ENCODE results near the gene DHRS4L2. TPM values are rescaled to one million over a fixed set of nuclear protein-coding genes. Genes with fewer than 3 reads are reported as not detected.
"Not testable (repeated sequence)": the region's sequence is repeated elsewhere in the genome, so short reads cannot be mapped to it uniquely, and the experiment has no call there.

Gene DHRS4L2
- total and polyA plus RNA-seq, 2 of the 4 experiments (the other 2 are of a cell fraction), result 11.1 to 19.6 TPM

DNA sequence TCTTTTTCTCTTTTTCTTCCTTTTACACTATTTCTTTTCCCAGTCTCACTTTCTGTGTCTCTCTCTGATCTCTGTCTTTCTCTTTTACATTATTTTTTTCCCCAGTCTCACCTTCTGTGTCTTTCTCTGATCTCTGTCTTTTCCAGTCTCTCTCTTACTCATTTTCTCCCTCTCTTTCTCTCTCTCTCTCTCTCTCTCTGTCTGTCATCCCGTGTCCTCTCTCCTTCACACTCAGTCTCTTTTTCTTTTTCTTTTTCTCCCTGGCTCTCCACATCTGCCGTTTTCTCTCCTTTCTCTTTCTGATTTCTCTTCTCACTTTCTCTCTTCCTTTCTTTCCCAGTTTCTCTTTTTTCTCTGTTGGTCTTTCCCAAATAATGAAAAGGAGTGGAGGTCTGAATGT, 22.3 kb downstream of the DHRS4L2 start:
- H3K4ac ChIP-seq (ENCODE audit: low read depth, low read length), result no peak overlapping the region
- ChIA-PET POLR2A (ENCODE audit: unreplicated experiment) (no interaction called here), CTCF (no interaction called here)
- H3K4me1 ChIP-seq (ENCODE audit: control insufficient read depth, insufficient read depth, low read length), result peaks cover 2% of the 10 kb centered on the region; the same call in 1 of the 2 replicates
- H2BK5ac ChIP-seq (ENCODE audit: low read depth, low read length, poor library complexity, severe bottlenecking), result no peak overlapping the region
- H4K5ac ChIP-seq (ENCODE audit: low read depth, low read length), result no peak overlapping the region
- no peak overlapping the region for H2BK20ac ChIP-seq (ENCODE audit: low read depth, low read length)
- H3K18ac ChIP-seq (ENCODE audit: low read depth, low read length), result no peak overlapping the region
- no peak for TF ChIP-seq MAFK (IDR thresholded peaks at IDR 0.05; ENCODE audit: low read depth, low read length)
- TF ChIP-seq MAZ (IDR thresholded peaks at IDR 0.05; ENCODE audit: borderline replicate concordance, low read depth, low read length), result no peak
- no peak for TF ChIP-seq RFX5 (IDR thresholded peaks at IDR 0.05; ENCODE audit: low read depth, low read length)
- no peak for TF ChIP-seq USF2 (IDR thresholded peaks at IDR 0.05; ENCODE audit: low read depth, low read length)
- TF ChIP-seq, protein P1, sequence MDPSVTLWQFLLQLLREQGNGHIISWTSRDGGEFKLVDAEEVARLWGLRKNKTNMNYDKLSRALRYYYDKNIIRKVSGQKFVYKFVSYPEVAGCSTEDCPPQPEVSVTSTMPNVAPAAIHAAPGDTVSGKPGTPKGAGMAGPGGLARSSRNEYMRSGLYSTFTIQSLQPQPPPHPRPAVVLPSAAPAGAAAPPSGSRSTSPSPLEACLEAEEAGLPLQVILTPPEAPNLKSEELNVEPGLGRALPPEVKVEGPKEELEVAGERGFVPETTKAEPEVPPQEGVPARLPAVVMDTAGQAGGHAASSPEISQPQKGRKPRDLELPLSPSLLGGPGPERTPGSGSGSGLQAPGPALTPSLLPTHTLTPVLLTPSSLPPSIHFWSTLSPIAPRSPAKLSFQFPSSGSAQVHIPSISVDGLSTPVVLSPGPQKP (IDR thresholded peaks at IDR 0.05; ENCODE audit: borderline replicate concordance, low read depth, low read length), result no peak
- TF ChIP-seq NFE2L2 (IDR thresholded peaks at IDR 0.05; ENCODE audit: low read depth, low read length), result no peak
- H2AK5ac ChIP-seq (ENCODE audit: low read depth, low read length), result no peak overlapping the region
- H3K14ac ChIP-seq (replicated peaks; ENCODE audit: low read depth, low read length), result no peak overlapping the region
- no peak overlapping the region for H2BK15ac ChIP-seq (ENCODE audit: low read depth, low read length)
- no peak for ATAC-seq (ENCODE audit: low read depth)
- no peak overlapping the region for H4K91ac ChIP-seq (ENCODE audit: insufficient read depth, low read depth, low read length)
- intact Hi-C loops (cut with micrococcal nuclease), result loop anchor here (5.0 kb wide), 1 partner anchor 231 kb away; the partner anchor contains the start of gene TINF2
- dilution Hi-C loops (cut with HindIII; ENCODE audit: low sequenced_read_pairs, unreplicated experiment), result no loop called here
- no TSS peak for BruUV-seq (replicated peaks)
- H3K23ac ChIP-seq (ENCODE audit: low read depth, low read length), result no peak overlapping the region
- H3K4me3 ChIP-seq (ENCODE audit: insufficient read depth, low read depth, low read length), result no peak overlapping the region
- no peaks in the 10 kb centered on the region for H3K27me3 ChIP-seq (ENCODE audit: control insufficient read depth, insufficient read depth, low read length)
- H4K8ac ChIP-seq (ENCODE audit: low read depth in 2 of 2, low read length in 2 of 2), result no peak overlapping the region
- no peak overlapping the region for H2AK9ac ChIP-seq (replicated peaks; ENCODE audit: low read depth, low read length, poor library complexity)
- H4K20me1 ChIP-seq (ENCODE audit: insufficient read depth, low read length), result no peaks in the 10 kb centered on the region
- no peak for DNase-seq
- no peaks in the 10 kb centered on the region for H3K79me1 ChIP-seq (ENCODE audit: low read depth in 1 of 2, low read length in 2 of 2)
- in situ Hi-C loops (cut with MboI; ENCODE audit: low sequenced_read_pairs), result loop anchor here (5.0 kb wide), 1 partner anchor 34 kb away; no protein-coding TSS in a partner anchor
- H3K9me1 ChIP-seq (ENCODE audit: insufficient read depth, low read length), result no peaks in the 10 kb centered on the region
- H3K9ac ChIP-seq (ENCODE audit: low read depth, low read length), result no peak overlapping the region
- no peak overlapping the region for H3K4me2 ChIP-seq (ENCODE audit: low read depth, low read length)
- no peaks in the 10 kb centered on the region for H3K9me3 ChIP-seq (ENCODE audit: control insufficient read depth, insufficient read depth, low read length)
- no peak overlapping the region for H2BK120ac ChIP-seq (ENCODE audit: low read depth, low read length)
- no peaks in the 10 kb centered on the region for H3K36me3 ChIP-seq (ENCODE audit: control insufficient read depth, insufficient read depth, low read length)
- no peak overlapping the region for H3K56ac ChIP-seq (ENCODE audit: extremely low read depth, insufficient read depth, low read length)
- no peak overlapping the region for H2AFZ ChIP-seq (replicated peaks; ENCODE audit: low read length, poor library complexity)
- WGBS, 2 experiments (ENCODE audit: extremely low coverage in 2 of 2, insufficient read length in 1 of 2), result 60% methylated on average over 1 of the region's 2 CpGs; no CpG with 5 or more reads in 1 of the 2 experiments
- no peak overlapping the region for H3K27ac ChIP-seq (ENCODE audit: insufficient read depth, low read length)

DNA sequence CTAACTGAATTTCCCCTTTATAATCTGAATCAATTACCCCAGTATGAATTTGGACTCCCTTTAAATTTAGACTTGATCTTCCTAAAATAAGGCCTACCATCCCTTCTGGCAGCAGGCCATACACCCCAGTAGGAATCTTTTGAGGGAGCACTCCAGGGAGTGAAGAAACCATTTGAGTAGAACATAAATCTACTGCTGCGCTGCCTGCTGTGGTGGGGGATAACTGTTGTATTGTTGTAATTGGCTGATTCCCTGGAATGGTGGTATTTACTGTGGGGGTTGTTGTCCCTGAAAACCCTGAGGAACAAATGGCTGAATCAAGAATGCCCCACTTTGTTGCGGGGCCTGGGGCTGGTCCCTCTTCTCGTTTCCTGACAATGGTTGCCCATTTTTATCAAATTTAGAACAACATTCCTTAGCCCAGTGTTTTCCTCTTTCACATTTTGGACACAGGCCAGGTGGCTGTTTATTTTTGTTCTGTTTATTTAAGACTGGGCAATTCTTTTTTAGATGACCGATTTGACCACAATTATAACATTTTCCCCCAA, 24.1 kb downstream of the DHRS4L2 start:
- H3K4ac ChIP-seq (ENCODE audit: low read depth, low read length); H3K9me1 ChIP-seq (ENCODE audit: insufficient read depth, low read length); H3K9ac ChIP-seq (ENCODE audit: low read depth, low read length); H2BK120ac ChIP-seq (ENCODE audit: low read depth, low read length); H3K23ac ChIP-seq (ENCODE audit: low read depth, low read length); H2AK9ac ChIP-seq (replicated peaks; ENCODE audit: low read depth, low read length, poor library complexity); POLR2A ChIA-PET (ENCODE audit: unreplicated experiment); H3K9me3 ChIP-seq (ENCODE audit: control insufficient read depth, insufficient read depth, low read length); H2BK15ac ChIP-seq (ENCODE audit: low read depth, low read length); CTCF ChIA-PET; H4K8ac ChIP-seq (ENCODE audit: low read depth in 2 of 2, low read length in 2 of 2); H3K4me3 ChIP-seq (ENCODE audit: insufficient read depth, low read depth, low read length); H3K56ac ChIP-seq (ENCODE audit: extremely low read depth, insufficient read depth, low read length); H2BK5ac ChIP-seq (ENCODE audit: low read depth, low read length, poor library complexity, severe bottlenecking); H2AK5ac ChIP-seq (ENCODE audit: low read depth, low read length); H4K5ac ChIP-seq (ENCODE audit: low read depth, low read length); H3K79me1 ChIP-seq (ENCODE audit: low read depth in 1 of 2, low read length in 2 of 2); ATAC-seq (ENCODE audit: low read depth); H3K27ac ChIP-seq (ENCODE audit: insufficient read depth, low read length); H2AFZ ChIP-seq (replicated peaks; ENCODE audit: low read length, poor library complexity); H3K4me2 ChIP-seq (ENCODE audit: low read depth, low read length); H3K36me3 ChIP-seq (ENCODE audit: control insufficient read depth, insufficient read depth, low read length); DNase-seq; H4K20me1 ChIP-seq (ENCODE audit: insufficient read depth, low read length); H3K4me1 ChIP-seq (ENCODE audit: control insufficient read depth, insufficient read depth, low read length); H3K27me3 ChIP-seq (ENCODE audit: control insufficient read depth, insufficient read depth, low read length); H2BK20ac ChIP-seq (ENCODE audit: low read depth, low read length); H3K14ac ChIP-seq (replicated peaks; ENCODE audit: low read depth, low read length); H4K91ac ChIP-seq (ENCODE audit: insufficient read depth, low read depth, low read length); dilution Hi-C loops (cut with HindIII; ENCODE audit: low sequenced_read_pairs, unreplicated experiment); BruUV-seq (replicated peaks); H3K18ac ChIP-seq (ENCODE audit: low read depth, low read length): not testable (repeated sequence)
- in situ Hi-C loops (cut with MboI; ENCODE audit: low sequenced_read_pairs), result loop anchor here (5.0 kb wide), 1 partner anchor 35 kb away; no protein-coding TSS in a partner anchor
- WGBS, 2 experiments (ENCODE audit: extremely low coverage in 2 of 2, insufficient read length in 1 of 2), result no CpG with 5 or more reads among the region's 4 CpGs
- intact Hi-C loops (cut with micrococcal nuclease), result loop anchor here (5.0 kb wide), 1 partner anchor 230 kb away; the partner anchor contains the start of gene TINF2
